ENCODE data around the gene SPATA20.

Gene SPATA20

GRCh38 chr17:50519141-50519834 is 27.7 kb upstream of the SPATA20 start:
- no peak overlapping the region for H3K4me3 ChIP-seq (ENCODE audit: low read depth, low read length)

DNA sequence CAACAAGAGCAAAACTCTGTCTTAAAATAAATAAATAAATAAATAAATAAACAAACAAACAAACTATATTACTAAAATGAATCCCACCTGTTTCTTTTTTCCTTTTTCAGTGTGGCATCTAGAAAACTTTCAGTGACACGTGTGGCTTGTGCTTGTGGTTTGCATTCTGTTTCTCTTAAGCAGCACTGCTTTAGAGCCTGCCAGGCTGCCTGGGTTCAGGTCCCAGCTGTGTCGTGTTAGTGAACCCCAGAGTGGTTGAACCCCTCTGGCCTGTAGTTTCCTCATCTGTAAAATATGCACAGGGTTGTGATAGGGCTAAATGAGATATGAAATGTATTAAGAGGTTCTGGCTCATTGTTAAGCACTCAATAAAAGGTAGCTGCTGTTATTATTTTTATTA is 26.5 kb upstream of the SPATA20 start:
- no peak overlapping the region for H3K4me3 ChIP-seq (ENCODE audit: low read depth, low read length)

DNA sequence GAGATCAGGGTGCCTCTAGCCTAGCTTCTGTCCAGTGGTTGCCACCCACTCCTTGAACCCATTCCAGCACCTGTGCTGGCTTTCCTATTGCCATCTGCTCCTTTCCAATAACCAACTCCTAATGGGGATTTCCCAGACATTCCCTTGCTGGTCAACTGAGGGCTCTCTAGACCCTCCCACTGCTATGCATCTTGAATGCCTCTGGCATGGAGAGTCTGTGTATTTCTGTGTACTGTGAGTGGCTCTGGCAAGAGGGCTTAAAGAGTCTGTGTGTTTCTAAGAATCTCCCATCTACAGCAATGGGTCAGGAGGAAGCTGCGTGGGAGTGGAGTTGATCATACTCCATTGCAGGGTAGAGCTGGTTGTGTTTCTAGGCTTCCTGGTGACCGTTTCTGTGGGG is 25.5 kb upstream of the SPATA20 start:
- H3K4me3 ChIP-seq (ENCODE audit: low read depth, low read length): no peak overlapping the region

GRCh38 chr17:50522766-50523165 is 24.2 kb upstream of the SPATA20 start:
- no peak overlapping the region for H3K4me3 ChIP-seq (ENCODE audit: low read depth, low read length)

DNA sequence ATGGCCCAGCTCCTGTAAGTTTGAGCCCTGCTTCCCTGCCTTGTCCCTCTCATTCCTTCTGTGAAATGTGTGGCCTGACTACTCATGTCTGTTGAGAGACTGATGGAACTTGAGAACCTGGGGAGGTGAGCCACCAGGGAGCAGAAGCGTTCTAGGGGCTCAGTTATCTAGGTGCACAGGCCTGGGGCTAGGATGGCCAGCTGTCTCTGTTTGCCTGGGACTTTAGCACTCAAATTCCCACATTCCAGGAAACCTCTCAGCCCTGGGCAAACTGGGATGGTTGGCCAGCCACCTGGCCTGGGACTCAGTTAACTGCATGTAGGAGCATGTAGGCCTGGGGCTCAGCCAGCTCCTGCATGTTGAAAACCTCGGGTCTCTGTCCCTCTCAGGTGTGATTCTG is 23.8 kb upstream of the SPATA20 start:
- H3K4me3 ChIP-seq (ENCODE audit: low read depth, low read length): no peak overlapping the region

- H3K4me3 ChIP-seq (ENCODE audit: low read depth, low read length): no peak overlapping the region
These were observed 22.1 kb upstream of the SPATA20 start for GRCh38 chr17:50524838-50525237.

DNA sequence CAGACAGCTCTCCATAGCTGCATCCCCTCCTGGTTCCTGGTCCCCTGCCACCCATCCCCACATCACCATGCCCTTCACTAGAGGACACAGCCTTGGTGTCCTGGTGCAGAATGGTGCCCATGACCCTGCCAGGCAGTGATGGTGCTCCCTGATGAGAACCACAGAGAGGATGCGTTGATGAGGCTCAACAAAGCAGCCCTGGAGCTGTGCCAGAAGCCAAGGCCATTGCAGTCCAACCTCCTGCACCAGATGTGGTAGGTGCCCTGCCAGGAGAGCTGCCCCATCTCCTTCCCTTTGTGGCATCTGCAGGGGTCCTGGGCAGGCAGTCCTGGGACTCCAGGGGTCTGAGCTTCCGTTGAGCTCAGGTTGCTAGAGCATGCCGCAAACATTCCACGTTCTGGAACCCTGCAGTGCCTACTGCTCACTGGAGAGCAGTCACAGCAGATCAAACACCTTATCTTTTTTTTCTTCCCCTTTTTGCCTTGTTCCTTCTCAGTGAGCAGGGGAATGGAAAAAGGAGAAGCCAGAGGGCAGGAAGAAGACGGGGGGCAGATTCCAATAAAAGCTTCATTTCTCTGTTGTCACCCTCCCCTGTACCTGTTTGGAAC is 19.7 kb upstream of the SPATA20 start:
- H3K4me3 ChIP-seq (ENCODE audit: low read depth, low read length): no peak overlapping the region

DNA sequence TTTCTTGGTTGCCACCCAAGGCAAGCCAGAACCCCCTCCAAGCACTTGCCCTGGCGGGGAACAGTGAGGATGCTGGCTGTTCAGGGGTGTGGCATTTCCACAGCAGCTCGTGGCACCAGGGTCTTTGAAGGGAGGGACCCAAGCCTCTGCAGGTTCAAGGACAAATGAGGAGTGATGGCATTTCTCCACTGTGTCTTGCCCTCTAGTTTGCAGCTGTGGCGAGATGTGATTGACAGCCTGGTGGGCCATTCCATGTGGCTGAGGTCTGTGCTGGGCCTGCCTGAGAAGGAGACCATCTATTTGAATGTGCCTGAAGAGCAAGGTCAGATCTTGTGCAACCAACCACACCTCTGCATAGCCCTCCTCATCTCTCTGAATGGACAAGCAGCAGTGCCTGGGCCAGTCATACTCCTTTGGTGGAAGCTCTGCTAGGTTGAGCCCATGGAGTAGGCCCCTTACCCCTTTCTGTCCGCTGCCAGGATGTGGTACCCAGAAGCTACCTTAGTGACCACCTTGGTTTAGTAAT is 19.0 kb upstream of the SPATA20 start:
- no peak overlapping the region for H3K4me3 ChIP-seq (ENCODE audit: low read depth, low read length)

DNA sequence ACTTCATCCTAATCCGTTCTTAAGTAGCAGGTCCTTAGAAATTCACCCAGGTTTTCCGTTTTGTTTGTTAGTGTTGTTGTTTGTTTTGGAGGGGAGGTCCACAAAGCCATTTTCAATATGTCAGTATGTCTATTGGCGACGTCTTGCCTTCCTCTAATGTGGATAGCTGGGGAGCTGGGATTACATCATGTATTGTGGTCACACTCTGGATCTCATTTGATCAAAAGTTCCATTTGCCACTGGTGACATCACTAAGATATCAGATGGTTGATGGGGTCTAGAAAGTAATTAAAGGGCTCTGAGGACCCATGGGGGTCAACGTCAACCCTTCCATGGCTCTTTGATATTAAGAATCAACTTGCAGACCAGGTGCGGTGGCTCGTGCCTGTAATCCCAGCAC is 17.1 kb upstream of the SPATA20 start:
- no peak overlapping the region for H3K4me3 ChIP-seq (ENCODE audit: low read depth, low read length)

DNA sequence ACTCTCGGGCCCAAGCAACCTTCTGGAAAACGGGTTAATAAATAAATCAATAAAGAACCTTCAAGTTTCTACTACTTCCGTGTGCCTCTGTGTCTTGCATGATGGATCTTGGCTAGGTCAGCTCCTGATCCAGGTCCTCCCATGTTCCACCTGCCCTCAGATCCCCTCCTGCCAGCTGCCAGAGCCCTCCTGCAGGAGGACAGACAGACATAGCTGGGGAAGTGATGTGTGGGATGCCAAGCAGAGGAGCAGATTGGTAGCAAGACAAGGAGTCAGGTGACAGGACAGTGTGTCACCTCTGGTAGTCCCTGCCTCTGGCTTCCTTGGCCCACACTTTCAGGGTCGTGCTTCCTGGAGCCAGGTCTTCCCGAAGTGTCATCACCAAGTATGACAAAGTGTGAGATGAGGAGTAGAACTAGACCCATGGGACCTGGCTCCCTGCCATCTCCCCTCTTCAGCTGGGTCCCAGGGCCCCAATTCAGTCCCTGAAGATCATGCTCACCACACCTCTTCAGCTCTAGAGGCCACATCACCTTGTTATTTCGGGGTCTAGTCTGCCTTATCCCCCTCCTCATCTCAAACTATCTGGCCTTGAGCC is 15.4 kb upstream of the SPATA20 start:
- no peak overlapping the region for H3K4me3 ChIP-seq (ENCODE audit: low read depth, low read length)

DNA sequence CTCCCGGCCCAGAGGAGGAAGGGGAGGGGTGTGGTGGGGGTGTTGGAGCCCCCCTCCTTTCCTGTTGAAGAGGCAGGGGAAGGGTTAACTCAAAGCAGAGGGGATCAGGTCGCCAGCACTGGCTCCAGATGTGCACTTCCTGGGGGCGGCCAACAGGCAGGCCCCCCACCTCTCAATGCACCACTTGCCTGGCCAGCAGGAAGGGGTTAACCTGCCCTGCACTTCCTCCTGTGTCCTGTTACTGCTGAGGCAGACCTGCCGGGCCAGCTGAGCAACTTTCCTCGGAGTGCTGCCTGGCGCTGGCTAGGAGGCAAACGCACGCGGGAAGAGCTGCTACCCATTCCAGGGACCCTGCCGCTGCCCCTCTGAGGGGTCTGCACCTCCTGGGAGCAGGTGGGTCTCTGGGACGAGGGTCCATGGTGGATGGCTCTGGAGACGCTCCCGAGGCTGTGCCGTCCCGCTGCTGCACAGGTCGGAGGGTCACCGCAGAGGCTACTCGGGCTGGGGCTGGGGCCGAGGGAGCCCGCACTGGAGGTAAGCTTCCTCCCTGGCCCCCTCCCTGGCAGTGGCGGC is 14.4 kb upstream of the SPATA20 start, which contains the start of gene EPN3:
EPN3 (plus strand) TSS at position 284 of the 573 bp plus-strand sequence. CDS start 3,822 bp downstream, outside the sequence.
- peak within 1 kb of the TSS; percentile 56 for H3K4me3 ChIP-seq (ENCODE audit: low read depth, low read length)

- peak overlapping the region; percentile 56 for H3K4me3 ChIP-seq (ENCODE audit: low read depth, low read length)
These were observed 13.8 kb upstream of the SPATA20 start for GRCh38 chr17:50533185-50533584.

DNA sequence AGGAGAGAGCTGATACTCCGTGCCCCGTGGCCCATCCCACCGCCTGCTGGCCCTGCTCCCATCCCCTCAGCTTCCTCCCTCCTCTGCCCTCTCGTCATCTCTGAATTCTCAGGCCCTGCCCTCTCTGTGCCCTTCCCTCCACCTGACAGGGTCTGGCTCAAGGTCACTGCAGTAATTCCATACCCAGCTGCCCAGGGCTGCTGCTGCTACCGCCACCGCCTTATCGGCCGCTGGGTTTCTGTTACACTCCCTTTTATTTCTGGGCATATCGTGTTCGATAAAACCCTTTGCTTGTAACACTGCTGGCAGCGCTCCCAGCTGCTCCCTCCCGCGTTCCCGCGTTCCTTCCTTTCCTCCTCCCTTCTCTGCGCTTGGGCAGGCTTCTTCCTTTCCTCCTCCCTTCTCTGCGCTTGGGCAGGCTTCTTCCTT is 13.2 kb upstream of the SPATA20 start:
- peak overlapping the region; percentile 56 for H3K4me3 ChIP-seq (ENCODE audit: low read depth, low read length)

DNA sequence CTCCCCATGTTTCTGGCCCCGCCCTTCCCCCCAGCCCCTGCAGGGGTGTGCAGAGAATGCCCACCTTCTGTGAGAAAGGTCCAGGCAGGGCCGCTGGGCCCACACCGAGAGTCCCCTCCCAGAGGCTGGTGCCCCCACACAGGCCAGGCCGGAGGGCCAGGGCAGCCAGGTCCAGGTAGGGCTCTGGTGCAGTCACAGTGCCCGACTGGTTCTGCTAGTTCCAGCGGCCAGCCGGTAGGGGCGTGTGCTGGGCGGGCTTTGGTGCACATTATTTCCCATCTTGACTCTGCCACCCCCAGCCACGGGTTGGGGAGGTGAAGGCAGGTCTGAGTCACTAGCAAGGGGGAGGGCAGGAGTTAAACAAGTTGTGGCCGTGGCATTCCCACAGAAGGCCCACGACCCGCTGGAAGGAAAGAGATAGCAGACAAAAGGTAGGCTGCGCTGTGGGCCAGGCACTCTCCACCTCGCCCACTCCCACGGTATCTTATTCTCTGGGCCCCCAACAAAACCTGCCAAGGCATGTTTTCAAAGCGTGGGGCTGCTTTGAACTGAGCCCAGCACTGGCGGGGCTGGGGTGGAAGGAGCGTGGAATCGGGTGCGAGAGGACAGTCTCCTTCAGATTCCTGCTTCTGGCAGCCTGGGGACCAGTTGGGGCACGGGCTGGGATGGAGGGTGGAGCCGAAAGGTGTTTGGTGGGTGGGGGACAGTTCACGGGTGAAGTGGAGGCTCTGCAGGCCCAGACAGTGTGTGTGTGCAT is 12.6 kb upstream of the SPATA20 start:
- no peak overlapping the region for H3K4me3 ChIP-seq (ENCODE audit: low read depth, low read length)

GRCh38 chr17:50534979-50535326 is 12.0 kb upstream of the SPATA20 start:
- no peak overlapping the region for H3K4me3 ChIP-seq (ENCODE audit: low read depth, low read length)

GRCh38 chr17:50535407-50535806 is 11.6 kb upstream of the SPATA20 start:
- H3K4me3 ChIP-seq (ENCODE audit: low read depth, low read length): no peak overlapping the region

GRCh38 chr17:50536683-50537646 is 10.0 kb upstream of the SPATA20 start:
- no peak overlapping the region for H3K4me3 ChIP-seq (ENCODE audit: low read depth, low read length)

GRCh38 chr17:50537721-50538548 is 9.0 kb upstream of the SPATA20 start:
- no peak overlapping the region for H3K4me3 ChIP-seq (ENCODE audit: low read depth, low read length)
